Stimulated activated CD8-positive, alpha-beta memory T cell treated with anti-CD3 and anti-CD28 coated beads, Interleukin-12 subunit alpha, Interleukin-12 subunit beta, amount 100 ng/mL, for 4 hours (primary cell): ENCODE results near the gene GPR137C.
"Not testable (repeated sequence)": the region's sequence is repeated elsewhere in the genome, so short reads cannot be mapped to it uniquely, and the experiment has no call there.

Experiments used
- DNase-seq: peaks from one replicate; pipeline ENCODE4 v3.0.0-alpha.2; 2020; ENCODE audit warnings: low read depth

The GPR137C gene

GRCh38 chr14:52568454-52568853 is 15.8 kb downstream of the GPR137C start:
- DNase-seq = not testable (repeated sequence)

- no peak for DNase-seq
These were observed 23.2 kb downstream of the GPR137C start for GRCh38 chr14:52575858-52576257.

- no peak for DNase-seq
These were observed 30.9 kb downstream of the GPR137C start for GRCh38 chr14:52583544-52583943.

- no peak for DNase-seq
These were observed 37.0 kb downstream of the GPR137C start for GRCh38 chr14:52589646-52590045.

GRCh38 chr14:52590318-52590717 is 37.7 kb downstream of the GPR137C start:
- DNase-seq = no peak

- DNase-seq = no peak
These were observed 43.7 kb downstream of the GPR137C start for GRCh38 chr14:52596320-52596719.

GRCh38 chr14:52596861-52597260 is 44.2 kb downstream of the GPR137C start:
- no peak for DNase-seq

GRCh38 chr14:52598568-52598967 is 45.9 kb downstream of the GPR137C start:
- no peak for DNase-seq

- DNase-seq = no peak
These were observed 47.3 kb downstream of the GPR137C start for GRCh38 chr14:52599974-52600373.

GRCh38 chr14:52602131-52602530 is 49.5 kb downstream of the GPR137C start:
- DNase-seq = no peak

GRCh38 chr14:52607061-52607460 is 54.4 kb downstream of the GPR137C start:
- DNase-seq = no peak

- DNase-seq = no peak
These were observed 56.9 kb downstream of the GPR137C start for GRCh38 chr14:52609445-52610044.

- DNase-seq = no peak
These were observed 57.6 kb downstream of the GPR137C start for GRCh38 chr14:52610187-52610586.

GRCh38 chr14:52618602-52619001 is 66.0 kb downstream of the GPR137C start:
- no peak for DNase-seq

GRCh38 chr14:52619687-52620086 is 67.1 kb downstream of the GPR137C start:
- DNase-seq = no peak

GRCh38 chr14:52640137-52640536 is 87.5 kb downstream of the GPR137C start:
- no peak for DNase-seq

GRCh38 chr14:52641745-52642144 is 89.1 kb downstream of the GPR137C start:
- DNase-seq = no peak

- no peak for DNase-seq
These were observed 96.9 kb downstream of the GPR137C start for GRCh38 chr14:52649511-52649910.

GRCh38 chr14:52650774-52651173 is 98.1 kb downstream of the GPR137C start:
- DNase-seq = no peak

GRCh38 chr14:52656905-52657304 is 104.3 kb downstream of the GPR137C start:
- DNase-seq = no peak

GRCh38 chr14:52660325-52660724 is 107.7 kb downstream of the GPR137C start:
- DNase-seq = no peak

- DNase-seq = no peak
These were observed 108.2 kb downstream of the GPR137C start for GRCh38 chr14:52660832-52661231.

GRCh38 chr14:52661314-52661713 is 108.7 kb downstream of the GPR137C start:
- no peak for DNase-seq

- no peak for DNase-seq
These were observed 111.2 kb downstream of the GPR137C start for GRCh38 chr14:52663850-52664249.

- no peak for DNase-seq
These were observed 126.0 kb downstream of the GPR137C start for GRCh38 chr14:52678591-52678990.
